HG02588 (cell line): ENCODE data around the gene CLEC12A.
"Not testable (repeated sequence)": the region's sequence is repeated elsewhere in the genome, so short reads cannot be mapped to it uniquely, and the experiment has no call there.

ENCODE experiments used
- ATAC-seq: cut with Tn5 transposase; IDR thresholded peaks from one replicate; pipeline ENCODE4 v1.9.1; 2021; ENCODE audit warnings: mild to moderate bottlenecking, moderate library complexity; ENCODE audit not compliant: unreplicated experiment

CLEC12A gene

DNA sequence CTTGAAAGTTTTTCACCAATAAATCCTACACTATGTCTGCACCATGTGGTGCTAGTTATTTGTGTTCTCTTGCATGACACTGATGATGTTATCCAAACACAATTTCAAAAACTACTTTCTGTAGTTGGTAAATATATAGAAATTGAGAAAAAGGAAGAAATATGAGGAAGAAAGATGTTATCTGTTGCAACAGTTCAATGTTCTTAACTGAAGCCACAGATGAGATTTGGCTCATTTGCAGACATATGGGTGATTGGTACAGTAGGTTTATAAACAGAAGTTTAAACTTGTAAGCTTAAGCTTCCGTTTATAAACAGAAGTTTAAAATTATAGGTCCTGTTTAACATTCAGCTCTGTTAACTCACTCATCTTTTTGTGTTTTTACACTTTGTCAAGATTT lies at the start of gene CLEC12A:
Gene CLEC12A (plus strand): TSS at position 229 of the 400 bp plus-strand sequence. CDS start 188 bp downstream, outside the sequence.
- no peak for ATAC-seq

DNA sequence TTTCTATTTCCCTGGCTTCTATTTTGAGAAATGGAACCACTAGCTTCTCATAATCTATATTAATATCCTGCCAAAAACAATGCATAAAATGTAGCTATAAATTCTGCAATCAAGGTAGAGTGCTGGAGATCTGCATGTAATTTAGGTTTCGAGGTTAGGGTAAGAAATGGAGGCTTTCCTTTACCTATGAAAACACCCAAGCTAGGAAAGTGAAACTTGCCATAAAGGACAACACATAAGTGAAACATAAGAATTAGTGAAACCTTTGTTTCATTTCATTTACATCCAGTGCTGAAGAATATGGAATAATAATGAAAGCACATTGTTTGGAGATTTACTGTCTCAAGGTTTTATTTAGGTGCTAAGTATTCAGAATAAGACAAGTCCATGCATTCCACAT lies 48.8 kb upstream of the CLEC12A start:
- no peak for ATAC-seq

DNA sequence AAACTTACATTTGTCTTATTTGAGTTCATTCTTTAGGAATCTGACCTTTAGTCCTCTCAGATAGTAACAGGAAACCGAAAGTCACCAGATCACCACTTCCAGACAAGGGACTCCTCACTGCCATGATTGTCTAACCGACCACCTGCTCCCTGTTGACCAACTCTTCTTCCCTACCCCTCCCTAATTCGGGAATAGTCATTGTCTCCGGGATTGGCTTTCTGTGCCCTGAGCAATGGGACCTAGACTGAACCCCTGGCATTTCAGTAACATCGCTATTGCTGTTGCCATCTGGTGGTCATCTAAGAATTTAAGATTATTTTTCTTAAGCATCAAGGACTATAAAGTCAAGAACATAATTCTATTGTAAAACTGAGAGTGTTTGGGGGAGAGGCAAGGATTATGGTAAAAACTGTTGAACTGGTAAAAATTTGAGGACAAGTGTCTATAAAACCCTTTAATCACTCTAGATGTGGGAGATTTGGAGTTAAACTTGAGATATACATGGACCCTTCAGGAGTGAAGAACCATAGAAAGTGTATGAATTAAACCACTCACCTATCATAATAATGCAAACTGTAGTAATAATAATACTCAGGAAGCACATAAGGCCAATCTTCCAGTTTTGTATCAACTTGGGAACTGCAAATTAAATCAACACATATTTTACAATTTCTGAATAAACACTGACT lies 45.4 kb upstream of the CLEC12A start:
- no peak for ATAC-seq

DNA sequence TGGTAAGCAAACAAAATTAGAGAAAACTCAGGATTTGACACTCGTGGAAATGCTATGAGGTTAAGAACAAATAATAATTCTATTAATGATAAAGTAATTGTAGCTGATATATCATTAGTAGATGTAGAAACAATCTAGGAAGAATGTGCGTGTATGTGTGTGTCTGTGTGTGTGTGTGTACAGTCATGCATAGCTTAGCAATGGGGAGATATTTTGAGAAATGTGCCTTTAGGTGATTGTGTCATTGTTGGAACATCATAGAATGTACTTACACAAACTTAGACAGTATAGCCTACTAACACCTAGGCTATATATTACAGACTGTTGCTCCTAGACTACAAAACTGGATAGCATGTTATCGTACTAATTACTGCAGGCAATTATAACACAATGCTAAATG lies 44.3 kb upstream of the CLEC12A start:
- no peak for ATAC-seq

DNA sequence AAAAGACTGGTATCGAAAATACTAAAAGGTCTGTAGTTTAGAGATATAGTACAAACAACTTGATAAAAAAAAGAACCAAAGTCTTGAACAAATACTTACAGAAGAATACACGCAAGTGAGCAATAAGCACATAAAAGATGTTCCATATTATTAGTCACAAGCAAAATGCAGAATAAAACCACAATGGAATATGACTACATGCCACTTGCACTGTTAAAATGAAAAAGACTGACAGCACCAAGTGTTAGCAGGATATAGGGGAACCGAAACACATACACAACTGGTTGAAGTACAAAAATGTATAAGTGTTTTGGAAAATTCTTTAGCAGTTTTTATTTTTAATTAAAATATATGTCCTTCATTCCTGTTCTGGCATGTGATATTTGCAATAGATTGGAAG lies 42.6 kb upstream of the CLEC12A start:
- ATAC-seq = no peak

DNA sequence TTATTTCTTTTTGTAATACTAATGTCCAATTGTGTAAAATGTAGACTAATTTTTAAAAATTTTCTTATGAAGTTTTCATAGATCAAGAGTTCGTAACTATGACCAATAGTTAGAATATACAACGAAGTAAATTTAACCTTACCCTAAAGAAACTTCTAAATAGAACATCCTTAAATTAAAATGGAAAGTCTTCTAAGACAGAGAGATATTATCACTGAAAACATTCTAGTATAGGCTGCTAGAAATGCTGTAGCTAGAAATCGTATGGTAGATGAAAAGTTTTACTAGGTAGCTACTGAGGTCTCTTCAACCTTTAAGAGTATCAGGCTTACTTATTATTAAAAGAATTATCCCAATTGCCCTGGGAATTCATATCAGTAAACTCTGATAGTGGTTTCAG lies 40.0 kb upstream of the CLEC12A start:
- ATAC-seq = no peak

DNA sequence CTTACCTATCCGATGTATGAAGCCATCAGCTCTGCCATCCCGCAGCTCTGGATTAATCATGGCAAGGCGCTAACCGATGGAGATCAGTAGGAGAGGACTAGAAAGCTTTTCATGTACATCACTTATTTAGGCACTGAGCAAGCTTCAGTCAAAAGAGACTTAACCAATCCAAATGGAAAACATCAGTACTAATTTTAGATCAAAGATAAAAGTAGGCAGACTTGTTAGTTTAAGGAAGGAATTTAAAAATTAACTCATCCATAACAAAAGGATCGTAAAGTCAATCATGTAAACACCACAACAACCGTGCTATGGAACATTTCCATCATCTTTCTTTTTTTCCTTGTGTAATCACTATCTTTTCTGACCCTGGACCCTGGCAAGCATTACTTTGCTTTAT lies 38.9 kb upstream of the CLEC12A start, which contains the start of gene CLEC2A:
Gene CLEC2A (minus strand): TSS at position 101 of the 400 bp plus-strand sequence. CDS start 41 bp downstream, at position 60.
- ATAC-seq = no peak

DNA sequence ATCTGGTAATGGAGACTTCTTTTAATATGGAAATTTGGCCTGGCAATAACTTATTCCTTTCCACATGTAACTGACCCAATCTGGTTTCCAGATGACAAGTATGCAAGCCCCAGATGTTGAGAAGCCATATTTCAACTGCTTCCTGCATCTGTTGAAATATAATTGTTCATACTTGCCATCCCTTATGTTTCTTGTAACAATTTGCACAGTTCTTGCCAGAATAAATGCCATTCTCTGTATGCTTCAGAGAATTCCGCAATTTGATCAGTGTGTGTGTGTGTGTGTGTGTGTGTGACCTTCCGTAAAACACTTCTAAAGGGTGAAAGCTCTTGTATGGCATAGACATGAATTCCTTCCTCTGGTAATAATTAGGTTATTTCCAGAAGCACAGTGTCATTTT lies 37.3 kb upstream of the CLEC12A start:
- no peak for ATAC-seq

DNA sequence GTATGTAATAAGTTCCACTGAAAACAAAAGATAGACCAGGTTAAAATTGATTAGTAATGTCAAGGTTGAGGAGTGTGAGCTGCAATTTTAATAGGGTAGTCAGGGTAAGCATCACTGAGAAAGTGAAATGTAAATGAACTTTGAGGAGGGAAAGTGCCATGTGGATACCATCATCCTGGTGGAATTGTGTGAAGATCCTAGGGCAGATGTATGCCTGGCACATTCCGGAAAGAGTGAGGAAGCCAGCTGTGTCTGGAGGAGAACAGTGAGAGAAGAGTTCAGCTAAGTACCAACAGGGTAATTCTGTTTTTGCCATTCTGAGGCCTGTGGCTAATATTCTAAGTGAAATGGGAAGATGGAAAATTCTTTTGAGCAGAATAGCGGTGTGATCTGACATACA lies 36.2 kb upstream of the CLEC12A start:
- ATAC-seq = no peak

DNA sequence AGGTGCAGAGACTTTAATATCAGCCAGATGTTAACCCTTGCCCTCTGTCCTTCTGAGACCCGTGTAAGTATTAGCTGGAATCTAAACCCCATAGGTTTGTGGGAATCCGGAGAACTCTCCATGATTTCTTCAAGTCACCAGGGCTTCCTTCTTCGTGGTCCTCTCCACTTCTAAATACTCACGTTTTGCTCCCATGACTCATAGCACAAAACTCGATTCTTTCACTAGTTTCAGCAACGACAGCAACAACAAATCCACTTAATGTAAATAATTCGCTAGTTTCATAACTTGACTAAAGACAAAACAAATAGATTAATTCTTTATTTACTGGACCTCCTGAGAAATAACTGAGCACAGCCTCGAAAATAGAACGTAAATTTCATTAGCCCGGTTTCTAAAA lies 34.6 kb upstream of the CLEC12A start:
- no peak for ATAC-seq

DNA sequence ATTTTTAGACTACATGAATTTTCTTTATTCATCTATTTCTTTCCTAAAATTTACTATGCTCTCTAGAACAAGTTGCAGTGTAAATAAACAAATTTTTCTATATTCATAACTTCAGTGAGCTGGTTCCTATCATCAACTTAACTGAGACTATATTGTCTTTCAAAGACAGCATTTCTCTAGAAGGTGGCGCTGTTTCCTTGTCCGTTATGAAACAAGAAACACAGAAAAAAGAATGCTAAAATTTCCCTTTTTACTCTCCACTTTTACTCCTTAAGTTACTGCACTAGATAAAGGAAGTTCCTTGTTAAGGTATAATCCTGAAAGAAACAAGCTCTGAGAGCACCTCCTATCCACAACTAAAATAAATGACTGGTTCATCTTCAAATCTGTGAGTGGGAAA lies 30.8 kb upstream of the CLEC12A start:
- no peak for ATAC-seq

DNA sequence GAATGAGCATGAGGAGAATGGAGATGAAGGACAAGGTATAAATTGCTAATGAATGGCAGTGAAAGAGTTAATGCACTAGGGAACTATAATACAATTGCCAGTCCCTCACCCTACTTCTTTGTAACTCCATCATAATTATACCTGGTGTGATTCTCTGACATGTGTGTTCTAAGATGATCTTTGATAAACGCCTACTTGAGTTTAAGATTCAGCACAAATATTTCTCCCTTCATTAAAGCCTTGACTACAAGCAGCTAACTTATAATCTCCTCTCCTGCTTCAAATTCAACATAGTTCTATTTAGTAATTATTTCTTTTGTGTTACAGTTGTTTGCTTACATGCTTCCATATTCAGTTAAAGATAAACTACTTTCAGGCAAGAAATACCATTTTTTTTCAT lies 29.4 kb upstream of the CLEC12A start:
- no peak for ATAC-seq

DNA sequence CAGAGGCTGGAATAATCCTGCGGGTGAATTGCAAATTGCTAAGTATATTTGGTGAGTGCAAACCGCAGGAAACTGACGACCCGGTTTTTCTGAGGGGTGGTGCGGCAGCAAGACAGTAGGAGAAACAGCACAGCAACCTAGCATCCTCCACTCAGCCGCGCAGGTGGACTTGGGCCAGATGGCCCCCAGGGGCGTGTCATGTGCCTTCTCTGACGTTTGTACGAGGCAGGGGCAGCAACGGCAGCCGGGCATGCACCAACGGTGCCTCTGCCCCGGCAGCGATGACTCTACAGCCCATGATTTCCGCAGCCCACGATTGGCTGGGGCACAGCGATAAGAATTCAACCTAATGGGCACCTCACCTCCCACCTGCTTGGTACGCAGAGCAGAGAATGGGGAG lies 28.0 kb upstream of the CLEC12A start:
- no peak for ATAC-seq

DNA sequence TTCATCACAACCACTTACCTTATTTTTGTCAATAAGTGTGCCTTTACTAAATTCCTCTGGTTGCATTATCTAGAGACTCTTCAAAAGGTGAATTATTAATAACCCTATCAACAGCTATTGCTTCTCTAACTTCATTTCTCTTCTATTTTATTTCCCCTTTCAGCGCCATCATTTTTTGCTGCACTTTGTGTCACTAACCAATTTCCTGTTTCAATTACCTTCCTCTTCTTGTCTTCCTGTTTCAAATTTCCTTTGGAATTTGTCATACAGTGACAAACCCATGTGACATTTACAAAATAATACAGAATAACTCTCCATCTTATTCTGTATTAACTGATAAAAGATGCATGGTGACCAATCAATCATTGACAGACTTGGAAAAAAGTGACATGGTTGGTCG lies 26.8 kb upstream of the CLEC12A start:
- no peak for ATAC-seq

DNA sequence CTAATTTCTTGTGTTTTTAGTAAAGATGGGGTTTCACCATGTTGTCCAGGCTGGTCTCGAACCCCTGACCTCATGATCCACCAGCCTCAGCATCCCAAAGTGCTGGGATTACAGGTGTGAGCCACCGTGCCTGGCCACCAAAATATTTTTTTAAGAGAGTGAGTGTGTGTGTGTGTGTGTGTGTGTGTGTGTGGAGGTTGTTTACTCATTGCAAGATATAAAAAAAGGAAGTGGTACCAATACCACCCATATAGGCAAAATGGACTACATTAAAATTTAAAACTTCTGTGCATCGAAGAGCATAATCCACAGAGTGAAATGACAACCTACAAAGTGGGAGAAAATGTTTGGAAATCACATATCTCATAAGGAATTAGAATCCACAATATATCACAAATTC lies 23.5 kb upstream of the CLEC12A start:
- no peak for ATAC-seq

DNA sequence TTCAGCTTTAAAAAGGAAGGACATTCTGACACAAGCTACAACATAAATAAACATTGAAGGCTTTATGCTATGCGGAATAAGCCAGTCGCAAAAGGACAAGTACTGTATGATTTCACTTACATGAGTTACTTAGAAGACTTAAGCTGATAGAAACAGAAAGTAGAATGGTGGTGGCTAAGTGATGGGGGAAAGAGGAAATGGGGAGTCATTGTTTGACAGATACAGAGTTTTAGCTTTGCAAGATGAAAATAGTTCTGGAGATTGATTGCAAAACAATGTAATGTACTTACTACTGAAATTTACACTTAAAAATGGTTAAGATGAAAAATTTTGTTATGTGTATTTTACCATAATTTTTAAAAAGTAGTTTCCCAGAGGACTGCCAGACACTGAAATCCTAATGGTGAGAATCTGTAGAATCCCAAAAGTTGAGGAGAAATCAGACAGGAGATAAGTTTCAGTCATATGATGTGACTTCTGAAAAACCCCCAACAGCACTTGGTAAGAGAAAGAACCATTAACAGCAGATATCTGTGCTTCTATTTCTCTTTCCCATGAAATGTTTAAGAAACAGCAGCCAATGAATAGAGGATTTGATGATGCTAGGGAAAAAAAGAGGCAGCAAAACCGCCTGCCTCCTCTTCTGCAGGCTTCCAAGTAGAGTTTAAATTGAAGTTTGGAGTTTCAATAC lies 22.5 kb upstream of the CLEC12A start:
- peak; percentile 96 for ATAC-seq

DNA sequence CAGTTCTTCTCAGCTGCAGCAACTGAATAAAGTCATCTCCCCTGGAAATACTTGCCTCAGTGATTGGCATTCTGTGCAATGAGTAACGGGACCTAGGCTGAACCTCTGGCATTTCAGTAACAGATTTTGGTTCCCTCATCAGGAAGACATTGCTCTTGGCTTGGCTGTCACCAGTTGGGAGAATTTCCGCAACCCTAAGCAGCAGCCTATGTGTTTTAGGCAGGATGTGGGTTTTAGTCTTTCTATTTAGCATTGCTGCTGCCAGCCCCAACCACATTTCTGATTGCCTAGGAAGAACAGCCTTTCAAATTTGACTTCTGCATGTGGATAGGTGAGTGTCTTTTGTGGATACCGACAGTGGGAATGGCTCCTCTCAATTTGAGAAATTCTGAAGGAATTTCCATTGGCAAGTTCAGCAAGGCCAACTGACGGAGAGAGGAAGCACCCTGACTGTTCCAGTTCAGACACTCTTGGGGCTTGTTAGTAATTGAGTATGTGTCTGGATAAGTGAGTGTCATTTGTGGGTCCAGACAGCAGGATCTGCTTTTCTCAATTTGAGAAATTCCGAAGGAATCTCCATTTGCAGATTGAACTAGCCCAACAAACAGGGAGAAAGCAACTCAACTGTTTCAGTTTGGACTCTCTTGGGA lies 20.1 kb upstream of the CLEC12A start:
- ATAC-seq = no peak

DNA sequence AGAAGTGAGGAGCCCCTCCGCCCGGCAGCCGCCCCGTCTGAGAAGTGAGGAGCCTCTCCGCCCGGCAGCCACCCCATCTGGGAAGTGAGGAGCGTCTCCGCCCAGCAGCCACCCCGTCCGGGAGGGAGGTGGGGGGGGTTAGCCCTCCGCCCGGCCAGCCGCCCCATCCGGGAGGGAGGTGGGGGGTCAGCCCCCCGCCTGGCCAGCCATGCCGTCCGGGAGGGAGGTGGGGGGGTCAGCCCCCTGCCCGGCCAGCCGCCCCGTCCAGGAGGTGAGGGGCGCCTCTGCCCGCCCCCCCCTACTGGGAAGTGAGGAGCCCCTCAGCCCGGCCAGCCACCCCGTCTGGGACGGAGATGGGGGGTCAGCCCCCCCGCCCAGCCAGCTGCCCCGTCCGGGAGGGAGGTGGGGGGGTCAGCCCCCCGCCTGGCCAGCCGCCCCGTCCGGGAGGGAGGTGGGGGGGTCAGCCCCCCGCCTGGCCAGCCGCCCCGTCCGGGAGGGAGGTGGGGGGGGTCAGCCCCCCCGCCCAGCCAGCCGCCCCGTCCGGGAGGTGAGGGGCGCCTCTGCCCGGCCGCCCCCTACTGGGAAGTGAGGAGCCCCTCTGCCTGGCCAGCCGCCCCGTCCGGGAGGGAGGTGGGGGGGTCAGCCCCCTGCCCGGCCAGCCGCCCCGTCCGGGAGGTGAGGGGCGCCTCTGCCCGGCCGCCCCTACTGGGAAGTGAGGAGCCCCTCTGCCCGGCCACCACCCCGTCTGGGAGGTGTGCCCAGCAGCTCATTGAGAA lies 18.1 kb upstream of the CLEC12A start:
- not testable (repeated sequence) for ATAC-seq

DNA sequence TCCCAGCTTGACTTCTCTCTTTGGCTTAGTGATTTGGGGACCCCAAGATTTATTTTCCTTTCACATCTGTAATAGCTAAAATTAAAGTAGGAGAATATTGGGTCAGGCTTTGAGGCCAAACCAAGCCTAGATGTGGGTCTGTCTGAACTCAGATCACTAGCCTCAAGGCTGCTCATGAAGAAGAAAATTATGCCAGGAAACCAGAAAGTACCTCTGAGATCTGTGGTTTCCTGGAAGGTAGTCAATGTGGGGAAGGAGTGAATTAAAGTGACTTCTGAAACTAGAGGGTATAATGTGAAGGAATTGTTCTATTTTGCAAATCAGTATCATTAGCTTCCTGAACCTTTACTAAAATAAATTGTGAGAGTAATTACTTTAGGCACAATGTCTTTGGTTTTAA lies 13.4 kb upstream of the CLEC12A start:
- no peak for ATAC-seq

DNA sequence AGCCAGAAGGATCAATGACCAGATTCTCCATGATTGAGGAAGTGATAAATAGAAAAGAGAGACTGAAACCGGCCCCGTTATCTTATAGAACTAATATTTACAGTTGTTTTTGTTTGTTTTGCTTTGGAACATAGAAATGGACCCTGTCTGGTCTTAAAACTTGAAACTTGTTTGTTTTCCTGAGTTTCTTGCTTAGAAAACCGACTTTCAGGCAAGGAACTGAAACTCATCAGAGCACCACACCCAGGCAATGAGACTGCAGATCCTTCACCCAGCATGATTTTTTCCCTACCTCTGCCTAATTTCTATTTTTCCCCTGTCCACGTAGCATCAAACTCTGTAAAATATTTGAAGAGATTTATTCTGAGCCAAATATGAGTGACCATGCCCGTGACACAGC lies 10.6 kb upstream of the CLEC12A start:
- no peak for ATAC-seq

DNA sequence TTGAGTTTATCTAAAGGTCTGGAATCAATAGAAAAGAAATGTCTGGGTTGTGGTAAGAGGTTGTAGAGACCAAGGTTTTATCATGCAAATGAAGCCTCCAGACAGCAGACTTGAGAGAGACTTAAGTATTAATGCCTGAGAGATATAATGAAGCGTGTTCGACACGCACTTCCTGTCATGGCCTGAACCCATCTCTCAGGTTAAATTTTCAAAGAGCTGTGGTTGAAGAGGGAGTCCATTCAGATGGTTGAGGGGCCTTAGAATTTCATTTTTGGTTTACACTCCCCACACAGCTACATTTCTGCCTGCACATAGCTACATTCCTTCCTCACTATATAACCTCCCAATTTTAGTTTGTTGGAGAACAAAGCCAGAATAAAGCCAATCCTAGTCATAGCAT lies 10.1 kb upstream of the CLEC12A start:
- no peak for ATAC-seq
